GM21529 (cell line): ENCODE measurements around the gene NIM1K.
A peak's percentile ranks its signal among the peaks of the same experiment; 100 is the strongest.
"Not testable (repeated sequence)": the region's sequence is repeated elsewhere in the genome, so short reads cannot be mapped to it uniquely, and the experiment has no call there.

ENCODE experiments used
- ATAC-seq: cut with Tn5 transposase; IDR thresholded peaks from one replicate; pipeline ENCODE4 v1.9.1; 2021; ENCODE audit not compliant: unreplicated experiment

The NIM1K gene

DNA sequence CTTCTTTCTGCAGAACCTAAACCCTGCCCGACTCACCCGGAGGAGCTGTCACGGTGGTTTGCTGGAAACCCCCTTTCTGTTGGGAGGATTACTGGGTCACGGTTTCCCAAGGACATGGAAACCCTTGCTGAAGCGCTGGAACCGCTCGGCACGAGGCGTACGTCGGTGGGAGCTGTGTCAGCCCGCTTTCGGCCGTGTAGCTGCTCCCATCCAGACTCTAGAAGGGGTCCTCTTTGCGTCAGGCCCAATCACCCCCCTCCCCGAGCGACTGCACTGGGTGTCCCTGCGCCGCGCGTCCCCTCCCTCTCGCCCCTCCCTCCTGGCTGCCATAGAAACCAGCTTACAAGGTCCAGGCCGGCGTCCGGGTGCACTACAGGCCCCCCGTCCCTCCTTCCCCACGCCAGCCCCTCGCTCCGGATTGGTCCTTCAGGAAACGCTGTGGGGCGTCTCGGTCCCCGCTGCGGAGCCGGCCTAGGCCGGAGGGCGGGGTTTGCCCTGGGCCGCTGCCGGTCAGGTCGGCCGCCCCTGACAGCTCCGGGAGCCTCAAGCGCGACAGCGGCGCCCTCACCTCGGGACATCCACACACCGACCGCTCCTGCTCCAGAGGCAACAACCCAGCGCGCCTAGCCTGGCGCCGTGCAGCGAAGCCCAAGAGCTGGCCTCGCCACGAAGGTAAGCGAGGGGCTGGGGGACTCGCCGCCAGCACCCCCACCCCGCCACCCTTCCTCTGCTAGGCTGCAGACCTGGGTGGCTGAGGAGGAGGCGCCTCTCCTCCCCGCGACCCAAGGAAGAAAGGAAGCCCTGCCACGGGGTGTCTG, at the start of gene NIM1K:
Gene NIM1K (plus strand): TSS at position 486 of the 818 bp plus-strand sequence. CDS start 53,551 bp downstream, outside the sequence.
- ATAC-seq: peak; percentile 73

DNA sequence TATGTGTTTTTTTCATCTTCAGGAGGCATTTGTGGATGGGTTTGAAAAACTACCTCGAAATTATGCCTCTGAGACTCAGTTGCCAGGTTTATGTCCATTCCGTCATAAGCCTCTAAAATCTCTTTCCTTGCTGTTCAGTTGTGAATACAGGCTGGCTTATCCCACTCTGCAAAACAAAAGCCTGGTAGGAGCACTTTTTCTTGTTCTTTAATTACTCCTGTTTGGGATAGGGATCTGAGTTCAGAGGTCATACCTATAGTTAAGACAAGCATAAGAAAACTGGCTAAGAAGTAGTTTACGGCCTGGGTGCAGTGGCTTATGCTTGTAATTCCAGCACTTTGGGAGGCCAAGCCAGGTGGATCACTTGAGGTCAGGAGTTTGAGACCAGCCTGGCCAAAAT, 47.0 kb upstream of the NIM1K start:
- ATAC-seq: no peak

DNA sequence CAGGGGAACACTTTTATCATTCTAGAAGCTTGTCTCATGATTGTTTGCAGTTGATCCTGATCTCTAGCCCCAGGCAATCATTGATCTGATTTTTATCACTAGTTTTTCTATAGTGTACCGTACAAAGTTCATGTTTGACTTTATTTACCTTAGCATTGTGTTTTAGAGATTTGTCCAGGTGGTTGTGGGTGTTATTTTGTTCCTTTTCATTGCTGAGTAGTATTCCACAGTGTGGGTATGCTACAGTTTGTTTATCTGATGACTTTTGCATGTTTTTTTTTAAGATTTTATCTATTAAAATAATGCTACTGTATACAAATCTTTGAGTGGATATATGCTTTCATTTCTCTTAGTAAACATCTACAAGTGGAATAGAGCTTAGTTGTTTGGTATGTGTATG, 45.1 kb upstream of the NIM1K start:
- ATAC-seq: no peak

DNA sequence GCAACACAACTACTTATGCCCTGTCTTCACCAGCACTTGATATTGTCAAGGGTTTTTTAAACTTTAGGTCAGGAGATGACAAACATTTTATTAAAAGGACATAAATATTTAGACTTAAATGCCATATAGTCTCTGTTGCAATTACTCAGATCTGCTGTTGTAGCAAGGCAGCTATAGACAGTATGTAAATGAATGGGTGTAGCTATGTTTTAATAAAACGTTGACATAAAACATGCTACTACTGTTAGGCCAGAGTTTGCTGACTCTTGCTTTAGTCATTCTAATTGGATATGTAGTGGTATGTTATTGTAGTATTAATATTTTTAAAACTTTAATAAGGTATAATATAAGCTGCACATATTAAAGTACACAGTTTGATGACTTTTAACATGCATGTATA, 43.6 kb upstream of the NIM1K start:
- ATAC-seq: no peak

DNA sequence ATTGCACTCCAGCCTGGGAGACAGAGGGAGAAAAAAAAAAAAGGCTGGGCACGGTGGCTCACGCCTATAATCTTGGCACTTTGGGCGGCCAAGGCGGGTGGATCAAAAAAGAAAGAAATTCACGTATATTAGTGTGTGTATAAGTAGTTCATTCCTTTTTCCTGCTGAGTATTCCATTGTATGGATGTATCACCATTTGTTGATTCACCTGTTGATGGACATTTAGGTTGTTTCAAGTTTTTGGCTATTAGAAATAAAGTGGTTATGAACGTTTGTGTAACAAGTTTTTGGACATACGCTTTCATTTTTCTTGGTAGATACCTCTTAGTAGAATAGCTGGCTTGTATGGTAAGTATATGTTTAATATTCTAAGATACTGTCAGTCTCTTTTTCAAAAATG, 42.8 kb upstream of the NIM1K start:
- ATAC-seq: no peak

DNA sequence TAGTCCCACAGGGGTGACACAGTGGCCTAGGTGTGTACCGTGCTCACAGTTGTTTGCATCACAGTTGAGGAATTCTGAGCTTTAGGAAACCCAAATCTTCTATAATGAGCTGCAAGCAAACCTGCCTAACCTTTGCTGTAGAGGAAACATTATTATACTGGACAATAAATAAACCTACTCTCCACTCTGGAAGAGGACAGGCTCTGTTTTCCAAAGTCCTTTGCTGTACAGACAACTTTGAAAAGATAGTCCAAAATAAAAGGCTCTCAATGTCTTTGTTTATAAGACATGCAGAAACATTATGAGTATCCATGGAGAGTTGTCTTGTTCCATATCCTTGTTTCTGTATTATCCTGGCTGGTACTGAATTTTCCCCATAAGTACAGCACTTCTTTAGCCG, 42.0 kb upstream of the NIM1K start:
- no peak for ATAC-seq

DNA sequence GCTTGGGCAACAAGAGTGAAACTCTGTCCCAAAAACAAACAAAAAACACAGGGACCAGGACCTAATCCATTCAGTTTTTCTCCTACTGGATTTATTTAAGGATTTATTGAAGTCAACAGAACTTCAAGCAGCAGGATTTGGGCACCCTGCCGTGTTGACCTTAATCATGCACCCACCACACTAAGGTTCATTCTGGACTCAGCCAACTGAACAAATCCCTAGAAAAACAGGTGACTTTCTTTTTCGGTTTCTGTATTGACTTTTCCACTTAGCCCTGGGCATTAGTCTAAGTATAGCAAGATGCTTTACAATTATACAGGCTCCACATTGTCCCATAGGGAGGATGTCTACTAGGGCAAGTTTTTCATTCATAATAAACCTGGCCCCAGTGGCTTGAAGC, 41.3 kb upstream of the NIM1K start:
- no peak for ATAC-seq

DNA sequence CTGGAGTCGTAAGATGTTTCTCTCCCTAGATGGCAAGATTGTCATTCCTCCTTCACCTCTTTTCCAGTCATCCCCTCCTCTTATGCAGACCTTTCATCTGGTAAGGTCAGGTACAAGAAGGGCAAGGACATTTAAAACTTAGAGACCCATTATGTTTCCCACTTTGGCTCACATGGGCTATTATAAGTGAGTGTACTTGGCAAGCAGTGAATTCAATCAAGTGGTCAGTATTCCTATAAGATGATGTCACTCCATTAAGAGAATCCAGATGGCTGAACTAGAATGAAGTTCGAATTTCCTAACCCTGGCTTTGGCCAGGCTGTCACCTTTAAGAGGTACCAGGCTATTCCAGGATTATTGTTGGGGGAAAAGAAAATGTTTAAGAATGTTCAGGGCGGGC, 39.1 kb upstream of the NIM1K start:
- ATAC-seq: no peak

DNA sequence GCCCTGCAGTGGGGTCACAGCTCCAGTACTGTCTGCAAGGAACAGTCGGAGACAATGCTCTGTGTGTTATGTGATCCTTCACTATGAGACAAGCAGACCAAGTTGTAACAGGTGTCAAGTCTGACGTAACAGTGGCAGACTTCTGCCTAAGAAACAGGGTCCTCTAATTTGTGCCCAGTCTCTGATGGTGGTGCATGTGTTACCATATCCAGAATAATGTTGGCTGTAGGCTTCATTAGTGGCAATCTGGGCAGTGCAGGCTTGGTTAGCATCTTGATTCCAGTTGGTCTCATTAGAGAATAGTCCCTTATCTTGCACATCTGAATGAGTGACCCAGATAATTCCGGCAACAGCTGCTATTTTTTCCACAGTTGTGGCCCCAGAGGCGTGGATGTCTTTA, 37.6 kb upstream of the NIM1K start:
- no peak for ATAC-seq

DNA sequence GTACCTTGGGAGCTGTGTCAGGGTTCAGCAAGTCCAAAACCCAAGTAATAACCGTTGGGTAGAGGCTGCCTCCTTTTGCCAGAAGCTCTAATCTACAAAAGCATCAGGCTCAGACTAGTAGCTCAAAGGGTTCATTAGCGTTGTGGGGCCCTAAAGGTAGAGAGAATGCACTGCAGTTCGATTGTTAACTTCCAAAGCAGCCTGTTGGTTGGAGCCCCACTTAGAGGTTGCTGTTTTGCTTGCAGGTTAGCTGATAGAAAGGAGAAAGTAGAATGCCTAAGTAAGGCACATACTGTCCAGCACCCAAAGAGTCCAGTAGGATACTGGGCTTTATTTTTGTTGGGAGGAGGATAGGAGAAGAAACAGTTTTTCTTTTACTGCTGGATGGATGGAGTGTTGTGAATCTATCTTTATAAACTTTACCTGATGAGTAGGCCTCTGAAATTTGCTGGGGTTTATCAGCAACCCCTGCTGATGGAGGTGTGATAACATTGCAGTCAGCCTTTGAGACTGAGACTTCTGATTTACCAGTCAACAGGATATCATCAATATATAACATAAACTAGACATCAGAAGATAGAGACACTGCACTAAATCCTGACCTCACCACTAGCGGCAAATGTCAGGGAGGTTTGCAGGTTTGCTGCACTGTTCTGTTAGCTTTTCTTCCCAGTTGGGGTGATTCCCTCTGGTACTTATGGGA, 36.5 kb upstream of the NIM1K start:
- no peak for ATAC-seq

DNA sequence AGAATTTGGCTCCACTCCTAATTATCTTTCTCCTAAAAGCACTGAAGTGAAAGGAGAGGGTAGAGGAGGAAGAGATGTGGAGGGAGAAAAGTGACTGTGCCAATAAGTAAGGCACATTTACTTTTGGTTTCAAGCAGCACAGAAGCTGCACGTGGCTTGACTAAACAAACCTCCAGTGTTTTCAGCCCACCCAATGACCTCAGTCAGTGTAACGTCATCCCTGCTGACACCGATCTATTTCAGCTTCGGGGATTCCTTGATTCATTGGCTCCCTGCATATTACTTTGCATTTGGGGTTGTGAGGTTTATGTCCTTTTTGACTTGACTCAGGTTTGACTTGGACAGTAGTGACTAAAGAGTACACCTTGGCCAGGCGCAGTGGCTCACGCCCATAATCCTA, 35.6 kb upstream of the NIM1K start:
- ATAC-seq: peak; percentile 55

DNA sequence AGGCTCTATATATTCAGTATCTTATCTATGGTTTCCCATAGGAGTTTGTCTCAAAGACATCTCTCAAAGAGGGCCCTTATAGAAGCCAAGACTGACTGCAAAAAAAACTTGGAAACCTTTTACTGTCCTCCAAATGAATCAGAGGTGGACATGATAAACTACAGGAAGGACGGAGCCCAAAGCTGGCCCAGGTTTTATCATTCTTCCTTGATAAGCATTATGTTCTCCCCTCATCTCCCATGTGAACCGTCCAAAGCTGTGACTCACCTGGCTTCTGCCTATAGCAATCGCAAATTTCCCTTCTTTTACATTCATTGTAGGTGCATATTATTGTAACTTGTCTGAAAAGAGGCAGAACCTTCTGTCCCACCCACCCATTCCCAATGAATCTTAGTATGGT, 35.0 kb upstream of the NIM1K start:
- ATAC-seq: no peak

DNA sequence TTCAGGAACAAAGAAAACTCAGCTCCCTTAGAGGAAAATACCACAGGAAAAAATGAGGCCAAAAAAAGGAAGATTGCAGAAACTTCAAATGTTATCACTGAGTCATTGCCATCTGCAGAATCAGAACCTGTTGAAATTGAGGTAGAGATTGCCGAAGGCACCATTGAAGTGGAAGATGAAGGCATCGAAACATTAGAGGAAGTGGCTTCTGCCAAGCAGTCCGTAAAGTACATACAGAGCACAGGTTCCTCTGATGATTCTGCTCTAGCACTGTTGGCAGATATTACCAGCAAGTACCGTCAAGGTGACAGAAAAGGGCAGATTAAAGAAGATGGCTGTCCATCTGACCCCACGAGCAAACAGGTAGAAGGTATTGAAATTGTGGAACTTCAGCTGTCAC, 30.8 kb upstream of the NIM1K start:
- no peak for ATAC-seq

DNA sequence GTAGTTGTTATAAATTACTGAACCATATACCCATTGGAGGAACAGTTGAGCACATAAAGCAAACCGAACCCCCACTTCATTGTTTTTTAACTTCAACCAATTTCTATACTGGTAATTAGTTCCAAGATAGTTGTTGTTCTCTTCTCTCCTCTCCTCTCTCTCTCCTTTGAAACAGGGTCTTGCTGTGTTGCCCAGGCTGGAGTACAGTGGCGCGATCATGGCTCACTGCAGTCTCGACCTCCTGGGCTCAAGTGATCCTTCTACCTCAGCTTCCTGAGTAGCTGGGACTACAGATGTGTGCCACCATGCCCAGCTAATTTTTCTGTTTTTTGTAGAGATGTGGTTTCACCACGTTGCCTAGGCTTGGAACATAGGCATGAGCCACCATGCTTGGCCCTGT, 27.2 kb upstream of the NIM1K start:
- ATAC-seq: not testable (repeated sequence)

DNA sequence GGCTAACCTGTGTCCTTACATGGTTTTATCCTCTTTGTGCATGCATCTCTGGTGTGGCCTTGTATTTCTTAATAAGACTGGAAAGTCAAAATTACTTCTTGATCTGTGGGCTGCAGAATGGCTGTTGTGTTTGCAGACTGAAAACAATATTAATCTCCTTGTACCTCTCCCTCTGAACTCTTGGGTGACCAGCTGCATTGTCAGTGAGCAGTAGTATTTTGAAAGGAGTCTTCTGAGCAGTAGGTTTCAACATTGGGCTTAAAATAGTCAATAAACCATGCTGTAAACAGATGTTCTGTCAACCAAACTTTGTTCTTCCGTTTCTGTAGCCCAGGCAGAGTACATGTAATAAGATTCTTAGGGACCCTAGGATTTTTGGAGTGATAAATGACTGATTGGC, 26.7 kb upstream of the NIM1K start:
- ATAC-seq: no peak

DNA sequence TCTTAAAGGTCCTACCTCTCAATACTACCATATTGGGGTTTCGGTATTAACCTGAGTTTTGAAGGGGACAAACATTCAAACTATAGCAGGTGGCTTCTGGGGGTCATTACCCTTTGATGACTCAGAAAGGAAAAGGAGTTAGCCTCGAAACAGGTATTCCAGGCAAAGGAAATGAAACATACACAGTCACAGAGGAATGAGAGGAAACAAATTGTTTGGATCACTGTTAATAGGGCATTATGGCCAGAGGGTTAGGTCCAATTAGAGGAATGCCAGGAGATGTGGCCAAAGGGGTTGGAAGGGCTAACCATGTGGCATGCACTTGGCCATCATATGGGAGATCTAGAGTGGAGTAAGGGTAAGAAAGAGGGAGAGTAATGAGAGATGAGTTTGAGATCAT, 23.9 kb upstream of the NIM1K start:
- no peak for ATAC-seq

DNA sequence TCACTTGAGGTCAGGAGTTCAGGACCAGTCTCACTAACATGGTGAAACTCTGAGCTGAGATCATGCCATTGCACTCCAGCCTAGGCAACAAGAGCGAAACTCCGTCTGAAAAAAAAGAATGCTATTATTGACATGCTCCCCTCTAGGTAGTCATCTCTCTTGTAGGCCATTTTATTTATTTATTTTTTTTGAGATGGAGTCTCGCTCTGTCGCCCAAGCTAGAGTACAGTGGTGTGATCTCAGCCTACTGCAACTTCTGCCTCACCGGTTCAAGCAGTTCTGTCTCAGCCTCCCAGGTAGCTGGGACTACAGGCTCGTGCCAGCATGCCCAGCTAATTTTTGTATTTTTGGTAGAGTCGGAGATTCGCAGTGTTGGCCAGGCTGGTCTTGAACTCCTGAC, 20.6 kb upstream of the NIM1K start:
- ATAC-seq: no peak

DNA sequence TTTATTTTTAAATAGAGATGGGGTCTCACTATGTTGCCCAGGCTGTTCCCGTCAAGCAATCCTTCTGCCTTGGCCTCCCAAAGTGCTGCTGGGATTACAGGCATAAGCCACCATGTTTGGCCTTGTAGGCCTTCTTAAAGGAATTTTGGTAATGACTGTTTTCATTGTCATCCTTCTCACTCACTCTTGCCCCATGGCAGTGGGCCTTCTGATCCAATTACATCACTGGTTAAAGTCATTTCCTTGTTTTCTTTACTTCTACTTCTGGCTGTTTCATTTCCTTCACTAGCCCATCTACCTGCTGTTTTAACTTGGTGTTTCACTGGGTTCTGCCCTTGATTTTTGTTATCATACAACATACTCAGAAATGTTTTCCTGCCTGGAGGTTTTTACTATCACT, 20.1 kb upstream of the NIM1K start:
- ATAC-seq: no peak

DNA sequence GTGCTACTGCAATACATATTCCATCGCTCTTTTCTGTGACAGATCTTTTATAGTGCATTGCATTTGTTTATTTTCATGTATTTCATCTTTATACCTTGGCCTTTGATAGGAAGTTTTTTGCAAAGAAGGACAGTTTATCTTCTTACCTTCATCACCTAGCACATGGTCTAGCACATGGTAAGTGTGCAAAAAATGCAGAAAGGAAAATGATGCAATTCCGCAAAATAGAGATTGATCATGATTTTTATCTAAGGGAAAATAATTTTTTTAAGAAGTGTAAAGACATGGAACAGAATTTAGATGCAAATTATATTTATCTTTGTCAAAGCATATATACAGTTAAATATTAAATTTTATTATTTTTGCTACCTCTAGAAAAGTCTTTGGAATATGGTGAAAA, 19.2 kb upstream of the NIM1K start:
- no peak for ATAC-seq

DNA sequence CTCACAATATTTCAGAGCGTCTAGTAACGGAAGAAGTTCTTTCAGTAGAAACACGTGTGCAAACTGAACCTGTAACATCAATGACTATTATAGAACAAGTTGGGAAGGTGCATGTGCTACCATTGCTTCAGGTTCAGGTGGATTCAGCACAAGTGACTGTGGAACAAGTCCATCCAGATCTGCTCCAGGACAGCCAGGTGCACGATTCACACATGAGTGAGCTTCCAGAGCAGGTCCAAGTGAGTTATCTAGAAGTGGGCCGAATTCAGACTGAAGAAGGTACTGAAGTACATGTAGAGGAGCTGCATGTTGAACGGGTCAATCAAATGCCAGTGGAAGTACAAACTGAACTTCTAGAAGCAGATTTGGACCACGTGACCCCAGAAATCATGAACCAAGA, 17.4 kb upstream of the NIM1K start:
- no peak for ATAC-seq

DNA sequence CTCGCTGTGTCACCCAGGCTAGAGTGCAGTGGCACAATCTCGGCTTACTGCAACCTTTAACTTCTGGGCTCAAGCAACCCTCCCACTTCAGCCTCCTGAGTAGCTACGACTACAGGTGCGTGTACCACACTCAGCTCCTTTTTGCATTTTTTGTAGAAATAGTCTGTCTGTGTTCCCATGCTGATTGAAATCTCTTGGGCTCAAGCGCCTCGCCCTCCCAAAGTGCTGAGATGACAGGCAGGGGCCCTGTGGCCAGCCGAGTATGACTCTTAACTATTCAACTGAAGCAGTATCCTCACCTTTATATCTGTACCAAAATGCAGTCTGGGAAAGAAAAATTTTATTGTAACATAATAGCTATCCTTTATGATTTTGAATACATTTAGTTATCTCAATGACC, 12.2 kb upstream of the NIM1K start:
- ATAC-seq: no peak

DNA sequence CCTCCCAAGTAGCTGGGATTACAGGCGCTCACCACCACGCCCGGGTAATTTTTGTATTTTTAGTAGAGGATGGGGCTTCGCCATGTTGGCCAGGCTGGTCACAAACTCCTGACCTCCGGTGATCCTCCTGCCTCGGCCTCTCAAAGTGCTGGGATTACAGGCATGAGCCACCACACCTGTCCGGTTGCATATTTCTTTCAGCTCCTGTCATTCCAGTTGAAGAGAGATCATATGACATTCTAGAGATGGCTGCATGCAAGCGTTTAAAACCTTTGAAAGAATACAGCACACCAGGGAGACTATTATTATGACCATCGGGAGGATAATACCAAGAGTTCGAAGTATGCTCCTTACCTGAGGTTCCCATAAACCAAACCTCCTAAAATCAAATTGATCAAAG, 9.6 kb upstream of the NIM1K start:
- ATAC-seq: no peak

DNA sequence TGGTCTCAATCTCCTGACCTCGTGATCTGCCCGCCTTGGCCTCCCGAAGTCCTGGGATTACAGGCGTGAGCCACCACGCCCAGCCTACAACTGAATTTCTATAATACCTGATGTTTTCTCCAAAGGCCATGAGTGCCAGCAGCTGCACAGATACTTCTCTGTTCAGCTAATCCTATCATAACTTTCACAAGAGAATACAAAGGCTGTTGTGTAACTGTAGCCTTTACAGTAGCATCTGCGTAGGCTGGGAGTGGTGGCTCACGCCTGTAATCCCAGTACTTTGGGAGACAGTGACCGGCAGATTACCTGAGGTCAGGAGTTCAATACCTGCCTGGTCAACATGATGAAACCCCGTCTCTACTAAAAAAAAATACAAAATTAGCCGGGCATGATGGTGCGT, 8.9 kb upstream of the NIM1K start:
- ATAC-seq: not testable (repeated sequence)
